ENCODE measurements around the gene MYL10. TPM values are rescaled to one million over a fixed set of nuclear protein-coding genes. Genes with fewer than 3 reads are reported as not detected.

The MYL10 gene
- total RNA-seq, 1 experiment from 2014 or later = not detected

- Histone ChIP-seq H3K4me2 (peak overlapping the region; percentile 70), H3K9me3 (ENCODE audit: insufficient read depth, low read depth) (no peaks in the 10 kb centered on the region), H4K20me1 (ENCODE audit: insufficient read depth) (no peaks in the 10 kb centered on the region), H2AFZ (peak overlapping the region; percentile 66; the same call in 1 of the 2 replicates), H3K79me2 (ENCODE audit: low read depth) (no peaks in the 10 kb centered on the region), H3K4me1 (replicated peaks; ENCODE audit: insufficient read depth) (peaks cover 25% of the 10 kb centered on the region), H3F3A (ENCODE audit: insufficient read depth, low read depth) (peaks cover 23% of the 10 kb centered on the region; the same call in 1 of the 2 replicates), H3K27me3 (ENCODE audit: insufficient read depth, low read depth) (no peaks in the 10 kb centered on the region), H3K27ac (peak overlapping the region; percentile 59), H3K4me3 (peak overlapping the region; percentile 16; the same call in 1 of the 2 replicates), H3K9me2 (ENCODE audit: insufficient read depth) (no peaks in the 10 kb centered on the region), H3K36me3 (ENCODE audit: low read depth) (no peaks in the 10 kb centered on the region)
- peak; percentile 40 to 75 for DNase-seq
- intact Hi-C loops (cut with micrococcal nuclease; ENCODE audit: unreplicated experiment) = no loop called here
- BruUV-seq (replicated peaks) = no TSS peak
- TF ChIP-seq EZH2 (IDR thresholded peaks at IDR 0.05; ENCODE audit: low read depth) (no peak), CTCF (conservative IDR thresholded peaks at IDR 0.05) (no peak)
- ChIA-PET CTCF (no interaction called here), POLR2A (ENCODE audit: unreplicated experiment) (no interaction called here)
These were observed 1.5 kb upstream of the MYL10 start for GRCh38 chr7:101630591-101630990.

GRCh38 chr7:101628522-101628921 lies 574 bp downstream of the MYL10 start:
- no peak overlapping the region for H2AFZ ChIP-seq
- peaks cover 23% of the 10 kb centered on the region; the same call in 1 of the 2 replicates for H3F3A ChIP-seq (ENCODE audit: insufficient read depth, low read depth)
- DNase-seq = no peak
- H3K79me2 ChIP-seq (ENCODE audit: low read depth) = no peaks in the 10 kb centered on the region
- no peak overlapping the region for H3K4me2 ChIP-seq
- intact Hi-C loops (cut with micrococcal nuclease; ENCODE audit: unreplicated experiment) = no loop called here
- TF ChIP-seq EZH2 (IDR thresholded peaks at IDR 0.05; ENCODE audit: low read depth) (no peak), CTCF (conservative IDR thresholded peaks at IDR 0.05) (no peak)
- POLR2A ChIA-PET (ENCODE audit: unreplicated experiment) = no interaction called here
- BruUV-seq (replicated peaks) = no TSS peak
- no peaks in the 10 kb centered on the region for H3K36me3 ChIP-seq (ENCODE audit: low read depth)
- H3K27ac ChIP-seq = no peak overlapping the region
- H3K9me2 ChIP-seq (ENCODE audit: insufficient read depth) = no peaks in the 10 kb centered on the region
- H3K4me1 ChIP-seq (replicated peaks; ENCODE audit: insufficient read depth) = peaks cover 25% of the 10 kb centered on the region
- no peaks in the 10 kb centered on the region for H4K20me1 ChIP-seq (ENCODE audit: insufficient read depth)
- no peak overlapping the region for H3K4me3 ChIP-seq
- no peaks in the 10 kb centered on the region for H3K27me3 ChIP-seq (ENCODE audit: insufficient read depth, low read depth)
- CTCF ChIA-PET = no interaction called here
- no peaks in the 10 kb centered on the region for H3K9me3 ChIP-seq (ENCODE audit: insufficient read depth, low read depth)

GRCh38 chr7:101626758-101627157 lies 2.3 kb downstream of the MYL10 start:
- ChIA-PET POLR2A (ENCODE audit: unreplicated experiment) (interaction anchor here (0.6 kb wide), 1 partner anchor 349 kb away, joined by 5 read pairs; no protein-coding TSS in a partner anchor), CTCF (no interaction called here)
- no peak for DNase-seq
- intact Hi-C loops (cut with micrococcal nuclease; ENCODE audit: unreplicated experiment) = no loop called here
- Histone ChIP-seq H3K9me2 (ENCODE audit: insufficient read depth) (no peaks in the 10 kb centered on the region), H4K20me1 (ENCODE audit: insufficient read depth) (no peaks in the 10 kb centered on the region), H3K79me2 (ENCODE audit: low read depth) (no peaks in the 10 kb centered on the region), H3K4me3 (no peak overlapping the region), H3K4me2 (no peak overlapping the region), H3K4me1 (replicated peaks; ENCODE audit: insufficient read depth) (peaks cover 17% of the 10 kb centered on the region), H3K36me3 (ENCODE audit: low read depth) (no peaks in the 10 kb centered on the region), H3K27me3 (ENCODE audit: insufficient read depth, low read depth) (no peaks in the 10 kb centered on the region), H3K27ac (no peak overlapping the region), H3F3A (ENCODE audit: insufficient read depth, low read depth) (peaks cover 14% of the 10 kb centered on the region; the same call in 1 of the 2 replicates), H3K9me3 (ENCODE audit: insufficient read depth, low read depth) (no peaks in the 10 kb centered on the region), H2AFZ (no peak overlapping the region)
- no TSS peak for BruUV-seq (replicated peaks)
- TF ChIP-seq CTCF (conservative IDR thresholded peaks at IDR 0.05) (no peak), EZH2 (IDR thresholded peaks at IDR 0.05; ENCODE audit: low read depth) (no peak)
